Measurements from ENCODE around the gene PRKAG2. TPM values are rescaled to one million over a fixed set of nuclear protein-coding genes. Genes with fewer than 3 reads are reported as not detected.

The PRKAG2 gene
- total and polyA plus RNA-seq, 8 donors = 19.9 to 302 (median 60.9) TPM

DNA sequence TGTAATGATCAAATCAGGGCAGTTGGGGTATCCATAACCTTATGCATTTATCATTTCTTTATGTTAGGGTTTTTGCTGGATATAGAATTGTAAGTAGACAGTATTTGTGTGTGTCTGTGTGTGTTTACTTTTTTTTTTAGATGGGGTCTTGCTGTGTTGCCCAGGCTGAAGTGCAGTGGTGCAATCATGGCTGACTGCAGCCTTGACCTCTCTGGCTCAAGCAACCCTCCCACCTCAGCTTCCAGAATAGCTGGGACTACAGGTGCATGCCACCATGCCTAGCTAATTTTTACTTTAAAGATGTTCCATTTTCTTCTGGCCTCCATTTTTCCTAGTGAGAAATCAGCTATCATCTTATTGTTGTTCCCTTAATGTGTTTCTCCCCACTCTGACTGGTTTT, 347.1 kb downstream of the PRKAG2 start:
- no peak for DNase-seq
- H3K9me3 ChIP-seq = peaks cover 0 to 17% (median 10%) of the 10 kb centered on the region in 4 donors
- no peaks in the 10 kb centered on the region for H3K4me1 ChIP-seq
- no peak overlapping the region for H3K27ac ChIP-seq
- H3K27me3 ChIP-seq = no peaks in the 10 kb centered on the region
- TF ChIP-seq POLR2AphosphoS5 (IDR thresholded peaks at IDR 0.05) (no peak), POLR2A (IDR thresholded peaks at IDR 0.05) (no peak), EP300 (IDR thresholded peaks at IDR 0.05) (no peak), CTCF (IDR thresholded peaks at IDR 0.05) (no peak)
- intact Hi-C loops (cut with DNase I; ENCODE audit: low total_unique reads) = no loop called here
- H3K4me3 ChIP-seq = no peak overlapping the region
- no peaks in the 10 kb centered on the region for H3K36me3 ChIP-seq

DNA sequence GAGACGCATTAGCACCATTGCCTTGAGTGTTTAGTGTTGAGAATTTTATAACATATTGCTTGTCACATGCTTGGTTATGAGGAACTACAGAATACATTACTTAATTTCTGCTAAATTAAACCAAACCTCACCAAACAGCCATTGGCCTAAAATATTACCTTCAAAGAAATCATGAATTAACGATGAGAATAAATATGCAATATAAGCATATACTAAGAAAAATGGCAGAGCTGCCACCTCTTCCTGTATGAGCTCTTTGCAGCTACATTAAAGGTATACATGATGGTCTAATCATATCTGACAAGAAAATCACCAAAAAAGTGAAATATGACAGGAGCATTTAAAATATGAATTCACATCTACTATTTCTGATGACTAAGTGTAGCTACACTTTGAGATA, 352.1 kb downstream of the PRKAG2 start:
- Histone ChIP-seq H3K9me3 (peaks cover 0 to 3% (median 2%) of the 10 kb centered on the region in 4 donors), H3K36me3 (no peaks in the 10 kb centered on the region), H3K27me3 (no peaks in the 10 kb centered on the region), H3K4me1 (peaks cover 5 to 14% (median 10%) of the 10 kb centered on the region in 4 donors), H3K4me3 (no peak overlapping the region), H3K27ac (no peak overlapping the region)
- no peak for DNase-seq
- intact Hi-C loops (cut with DNase I; ENCODE audit: low total_unique reads) = no loop called here
- WGBS, 5 donors = 64 to 95% (median 94%) methylated on average over 2 of the region's 2 CpGs
- TF ChIP-seq POLR2A (IDR thresholded peaks at IDR 0.05) (no peak), CTCF (IDR thresholded peaks at IDR 0.05) (no peak), EP300 (IDR thresholded peaks at IDR 0.05) (no peak), POLR2AphosphoS5 (IDR thresholded peaks at IDR 0.05) (no peak)

GRCh38 chr7:151524331-151524730, 352.6 kb downstream of the PRKAG2 start:
- intact Hi-C loops (cut with DNase I; ENCODE audit: low total_unique reads) = no loop called here

DNA sequence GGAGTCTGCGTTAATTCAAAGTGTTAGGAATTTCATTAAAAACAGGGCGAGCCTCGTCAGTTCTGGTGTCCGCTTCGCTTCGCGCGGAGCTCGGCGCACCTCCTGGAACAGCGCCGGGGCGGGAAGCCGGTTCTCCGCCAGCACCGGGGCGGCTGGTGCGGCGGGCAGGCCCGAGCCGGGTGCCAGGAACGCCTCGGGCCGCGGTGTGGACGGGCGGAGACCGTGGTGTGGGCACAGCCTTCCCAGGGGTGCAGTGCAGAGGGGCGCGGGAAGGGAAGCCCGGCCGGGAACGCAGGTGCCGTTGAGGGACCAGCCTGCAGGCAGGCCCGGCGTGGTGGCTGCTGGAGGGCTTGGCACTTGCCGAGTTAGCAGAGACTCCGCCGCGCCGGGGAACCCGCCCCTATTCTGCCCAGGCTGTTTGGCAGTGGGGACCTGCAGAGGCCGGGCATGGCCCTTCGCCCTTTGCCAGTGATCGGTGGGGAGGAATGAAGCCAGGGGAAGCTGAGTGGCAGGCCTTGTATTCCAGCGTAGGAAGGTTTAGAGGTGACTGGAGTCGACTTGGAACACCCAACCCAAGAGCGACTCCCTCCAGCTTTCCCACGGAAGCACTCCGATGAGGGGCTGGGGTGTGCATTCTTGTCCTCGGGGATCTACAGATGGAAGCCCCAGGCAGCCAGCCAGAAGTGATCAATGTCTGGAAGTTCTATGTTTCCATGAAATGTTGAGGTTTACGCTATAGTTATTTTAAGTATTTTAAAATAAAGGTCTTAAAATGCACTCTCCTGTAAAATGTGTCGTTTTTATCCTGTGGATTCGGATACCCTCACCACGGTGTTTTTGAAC, 356.3 kb downstream of the PRKAG2 start:
- intact Hi-C loops (cut with DNase I; ENCODE audit: low total_unique reads) = no loop called here
- H3K27ac ChIP-seq = peak overlapping the region; percentile 72 to 100 (median 98)

More at GRCh38 chr7:151524331-151524730, 352.6 kb downstream of the PRKAG2 start:
- 83 to 94% (median 93%) methylated on average over 8 of the region's 8 CpGs for WGBS, 5 donors
- no peak for DNase-seq
- TF ChIP-seq CTCF (IDR thresholded peaks at IDR 0.05) = no peak
- TF ChIP-seq POLR2A (IDR thresholded peaks at IDR 0.05) = no peak
- TF ChIP-seq EP300 (IDR thresholded peaks at IDR 0.05) = no peak
- TF ChIP-seq POLR2AphosphoS5 (IDR thresholded peaks at IDR 0.05) = no peak
- no peak overlapping the region for H3K27ac ChIP-seq
- H3K4me3 ChIP-seq = no peak overlapping the region
- H3K36me3 ChIP-seq = no peaks in the 10 kb centered on the region
- no peaks in the 10 kb centered on the region for H3K27me3 ChIP-seq
- peaks cover 5 to 14% (median 10%) of the 10 kb centered on the region in 4 donors for H3K4me1 ChIP-seq
- peaks cover 0 to 2% (median 0%) of the 10 kb centered on the region in 4 donors for H3K9me3 ChIP-seq

More for the DNA sequence above, 356.3 kb downstream of the PRKAG2 start:
- Histone ChIP-seq H3K4me3 (peak overlapping the region; percentile 65 to 93 (median 86)), H3K4me1 (peaks cover 17 to 40% (median 32%) of the 10 kb centered on the region in 4 donors), H3K9me3 (no peaks in the 10 kb centered on the region), H3K27me3 (no peaks in the 10 kb centered on the region), H3K36me3 (no peaks in the 10 kb centered on the region)
- WGBS, 5 donors = 12 to 36% (median 12%) methylated on average over 16 to 55 of the region's 55 CpGs
- no peak for TF ChIP-seq CTCF (IDR thresholded peaks at IDR 0.05)
- DNase-seq = peak; percentile 57 to 71
